Ovary (tissue), 3 donors: Measurements from ENCODE around the gene RAF1.

Source experiments
- EP300 ChIP-seq: sonication (generic); formaldehyde crosslinking; IDR thresholded peaks from one replicate; pipeline ENCODE4 v1.6.1; 2017; ENCODE audit warnings: antibody characterized with exemption
- POLR2A ChIP-seq: fragments of 450-650 bp; IDR thresholded peaks from one replicate; pipeline ENCODE4 v1.6.1; 2017; ENCODE audit warnings: antibody characterized with exemption, mild to moderate bottlenecking, moderate library complexity
- TF ChIP-seq, protein P1 (sequence below), 3 donors: fragments of 450-650 bp in 2 of 3; fragments of 200-600 bp in 1 of 3; IDR thresholded peaks; one replicate each; pipeline versions ENCODE4 v1.5.1 to v1.8.0; 2016 to 2022; ENCODE audit warnings: antibody characterized with exemption in 3 of 3, mild to moderate bottlenecking in 1 of 3
- donor health status: DM: no; HTN: no; CAD: no.

DNA sequence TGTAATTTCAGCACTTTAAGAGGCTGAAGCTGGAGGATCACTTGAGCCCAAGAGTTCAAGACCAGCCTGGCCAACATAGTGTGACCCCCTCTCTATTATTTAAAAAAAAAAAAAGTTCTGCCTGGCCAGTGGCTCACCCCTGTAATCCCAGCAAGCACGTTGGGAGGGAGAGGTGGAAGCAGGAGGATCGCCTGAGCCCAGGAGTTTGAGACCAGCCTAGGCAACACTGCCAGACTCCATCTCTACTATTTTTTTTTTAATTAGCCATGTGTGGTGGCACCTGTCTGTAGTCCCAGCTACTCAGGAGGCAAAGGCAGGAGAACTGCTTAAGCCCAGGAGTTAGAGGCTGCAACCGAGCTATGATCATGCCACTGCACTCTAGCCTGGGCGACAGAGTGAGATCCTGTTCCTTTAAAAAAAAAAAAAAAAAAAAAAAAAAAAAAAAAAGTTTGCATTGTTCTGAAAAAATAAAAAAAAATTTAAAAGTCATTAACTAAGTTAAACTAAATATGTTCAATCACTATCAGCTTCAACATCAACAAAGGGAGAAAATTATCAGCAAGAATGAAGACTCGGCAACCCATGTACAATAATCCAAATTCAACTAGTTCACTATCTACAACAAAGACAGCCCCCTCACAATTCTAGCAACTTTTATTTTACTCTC lies 1.9 kb downstream of the RAF1 start:
- TF ChIP-seq, protein P1, sequence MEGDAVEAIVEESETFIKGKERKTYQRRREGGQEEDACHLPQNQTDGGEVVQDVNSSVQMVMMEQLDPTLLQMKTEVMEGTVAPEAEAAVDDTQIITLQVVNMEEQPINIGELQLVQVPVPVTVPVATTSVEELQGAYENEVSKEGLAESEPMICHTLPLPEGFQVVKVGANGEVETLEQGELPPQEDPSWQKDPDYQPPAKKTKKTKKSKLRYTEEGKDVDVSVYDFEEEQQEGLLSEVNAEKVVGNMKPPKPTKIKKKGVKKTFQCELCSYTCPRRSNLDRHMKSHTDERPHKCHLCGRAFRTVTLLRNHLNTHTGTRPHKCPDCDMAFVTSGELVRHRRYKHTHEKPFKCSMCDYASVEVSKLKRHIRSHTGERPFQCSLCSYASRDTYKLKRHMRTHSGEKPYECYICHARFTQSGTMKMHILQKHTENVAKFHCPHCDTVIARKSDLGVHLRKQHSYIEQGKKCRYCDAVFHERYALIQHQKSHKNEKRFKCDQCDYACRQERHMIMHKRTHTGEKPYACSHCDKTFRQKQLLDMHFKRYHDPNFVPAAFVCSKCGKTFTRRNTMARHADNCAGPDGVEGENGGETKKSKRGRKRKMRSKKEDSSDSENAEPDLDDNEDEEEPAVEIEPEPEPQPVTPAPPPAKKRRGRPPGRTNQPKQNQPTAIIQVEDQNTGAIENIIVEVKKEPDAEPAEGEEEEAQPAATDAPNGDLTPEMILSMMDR (IDR thresholded peaks at IDR 0.05) = no peak
- no peak for TF ChIP-seq POLR2A
- no peak for TF ChIP-seq EP300
